Small intestine (tissue), 7 donors: Measurements from ENCODE around the gene CTPS1. TPM values are rescaled to one million over a fixed set of nuclear protein-coding genes. Genes with fewer than 3 reads are reported as not detected.

ENCODE experiments used
- DNase-seq, 2 donors: peaks; one replicate each; pipeline versions ENCODE4 v3.0.0 to v3.0.0-alpha.2; 2013
- FAIRE-seq: peaks from 2 replicates; lab custom pipeline; 2012; peaks lifted over from hg19 to GRCh38; lab: Jason Lieb, UNC
- H3K27ac ChIP-seq, 3 donors: one replicate each; pipeline ENCODE4 v1.5.1; 2013; ENCODE audit warnings: low read length in 2 of 3, mild to moderate bottlenecking in 2 of 3, control low read depth in 1 of 3, inconsistent platforms in 1 of 3, low read depth in 1 of 3, moderate library complexity in 1 of 3
- H3K27me3 ChIP-seq, 3 donors: one replicate each; pipeline ENCODE4 v1.6.1; 2013; ENCODE audit warnings: low read length in 3 of 3, inconsistent platforms in 1 of 3; ENCODE audit not compliant: control insufficient read depth in 3 of 3, insufficient read depth in 3 of 3
- H3K36me3 ChIP-seq, 3 donors: one replicate each; pipeline ENCODE4 v1.6.1; 2013; ENCODE audit warnings: low read length in 3 of 3, inconsistent platforms in 1 of 3, low read depth in 1 of 3, mild to moderate bottlenecking in 1 of 3, moderate library complexity in 1 of 3; ENCODE audit not compliant: control insufficient read depth in 3 of 3, insufficient read depth in 2 of 3
- H3K4me1 ChIP-seq, 3 donors: one replicate each; pipeline ENCODE4 v1.6.1; 2013; ENCODE audit warnings: low read length in 2 of 3, inconsistent platforms in 1 of 3, low read depth in 1 of 3, mild to moderate bottlenecking in 1 of 3, moderate library complexity in 1 of 3; ENCODE audit not compliant: control insufficient read depth in 3 of 3, insufficient read depth in 2 of 3
- H3K4me3 ChIP-seq, 3 donors: one replicate each; pipeline ENCODE4 v1.5.1; 2013; ENCODE audit warnings: low read length in 3 of 3, control low read depth in 1 of 3, inconsistent platforms in 1 of 3, low read depth in 1 of 3, mild to moderate bottlenecking in 1 of 3, moderate library complexity in 1 of 3
- H3K9me3 ChIP-seq, 2 donors: one replicate each; pipeline ENCODE4 v1.6.1; 2013; ENCODE audit warnings: low read depth in 1 of 2, low read length in 1 of 2; ENCODE audit not compliant: control insufficient read depth in 2 of 2, insufficient read depth in 1 of 2
- WGBS, 3 donors: extraction: QIAGEN DNeasy Blood & Tissue Kit; methylation state at CpG; one replicate each; pipeline ENCODE4 v1.1.7; 2013; 5-methylcytosine and 5-hydroxymethylcytosine counted together
- polyA plus RNA-seq, 4 donors: library from polyadenylated mRNA; stranded (reverse) in 3 of 4; unstranded in 1 of 4; fragments of 200-250 nt in 3 of 4; fragments of 120-200 nt in 1 of 4; gene quantifications; one replicate each; pipeline versions ENCODE4 v1.2.1 to v1.2.3, GENCODE V29; 2013
- donor health status: healthy with polysubstance abuse.
- donor health status: control.
- donor health status: control.
- donor health status: Bipolar disorder and iron deficiency.
- donor health status: healthy.

Gene CTPS1
- polyA plus RNA-seq, 4 donors, result 3.8 to 24.8 (median 11.0) TPM

DNA sequence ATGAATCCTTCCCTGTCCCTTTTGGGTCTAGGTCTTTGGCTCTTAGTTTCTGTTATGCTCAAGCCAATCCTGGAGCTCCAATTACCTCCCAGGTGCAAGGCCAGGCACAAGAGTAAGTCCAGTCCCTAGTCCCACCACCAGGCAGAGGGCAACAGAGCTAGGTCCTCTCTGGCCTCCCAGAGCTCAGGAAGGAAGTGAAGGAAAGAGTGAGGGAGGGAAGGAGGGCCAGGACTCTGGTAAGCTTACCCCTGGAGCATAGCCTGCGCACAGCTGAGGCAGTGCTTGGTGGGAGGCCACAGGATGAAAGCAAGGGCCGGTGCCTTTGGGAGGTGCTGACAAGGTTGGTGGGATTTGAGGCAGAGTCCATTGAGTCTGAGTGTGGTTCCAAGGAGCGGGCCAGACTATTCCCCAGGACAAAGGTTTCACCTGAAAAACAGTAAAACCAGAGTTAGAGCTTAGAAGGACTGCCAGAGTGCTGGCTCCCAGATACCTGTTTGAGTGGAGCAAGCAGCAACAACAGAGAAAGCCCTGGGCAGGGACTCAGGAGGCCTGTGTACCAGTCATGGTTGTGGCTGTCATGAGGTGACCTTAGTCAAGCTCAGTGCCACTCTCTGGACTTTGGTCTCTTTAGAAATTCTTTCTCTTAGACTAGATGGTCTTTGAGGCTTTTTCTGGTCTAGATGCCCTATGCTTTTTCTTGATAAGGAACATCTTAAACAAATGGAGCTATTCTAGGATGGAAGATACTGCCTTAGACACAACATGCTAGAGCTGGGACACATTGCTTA, 57.8 kb downstream of the CTPS1 start:
- H3K9me3 ChIP-seq, result no peaks in the 10 kb centered on the region
- H3K4me3 ChIP-seq, result no peak overlapping the region
- H3K27me3 ChIP-seq, result no peaks in the 10 kb centered on the region
- WGBS, 3 donors, result 97 to 98% (median 98%) methylated on average over 3 of the region's 3 CpGs
- DNase-seq (no peak), FAIRE-seq (no peak)
- no peaks in the 10 kb centered on the region for H3K4me1 ChIP-seq
- peaks cover 3 to 44% (median 19%) of the 10 kb centered on the region in 3 donors for H3K36me3 ChIP-seq
- no peak overlapping the region for H3K27ac ChIP-seq

DNA sequence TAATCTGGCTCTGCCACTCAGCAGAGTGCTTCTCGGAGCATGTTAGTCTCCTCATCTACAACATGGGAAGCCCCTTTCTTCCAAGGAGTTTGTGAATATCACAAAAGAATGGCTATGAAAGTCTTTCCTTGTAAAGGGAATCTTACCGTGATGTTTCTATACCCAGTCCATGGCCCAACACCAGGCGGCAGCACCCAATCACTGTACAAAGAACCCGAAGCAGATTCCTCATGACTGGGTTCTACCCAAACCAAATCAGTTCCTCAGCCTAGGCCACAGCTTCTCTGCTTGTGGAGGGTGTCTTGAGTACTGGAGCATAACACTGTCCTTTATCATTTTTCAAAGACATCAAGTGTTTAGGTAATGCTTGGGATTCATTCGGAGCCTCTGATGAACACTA, 58.6 kb downstream of the CTPS1 start:
- H3K9me3 ChIP-seq, result no peaks in the 10 kb centered on the region
- H3K27ac ChIP-seq, result no peak overlapping the region
- no peaks in the 10 kb centered on the region for H3K4me1 ChIP-seq
- WGBS, 3 donors, result 94 to 96% (median 94%) methylated on average over 5 of the region's 5 CpGs
- DNase-seq (no peak), FAIRE-seq (no peak)
- no peaks in the 10 kb centered on the region for H3K27me3 ChIP-seq
- no peak overlapping the region for H3K4me3 ChIP-seq
- peaks cover 3 to 38% (median 17%) of the 10 kb centered on the region in 3 donors for H3K36me3 ChIP-seq

GRCh38 chr1:41041614-41042270, 62.2 kb downstream of the CTPS1 start:
- Histone ChIP-seq H3K36me3 (peaks cover 8 to 37% (median 8%) of the 10 kb centered on the region in 3 donors), H3K9me3 (no peaks in the 10 kb centered on the region), H3K4me1 (peaks cover 0 to 20% (median 9%) of the 10 kb centered on the region in 3 donors), H3K4me3 (no peak overlapping the region), H3K27ac (no peak overlapping the region), H3K27me3 (no peaks in the 10 kb centered on the region)
- DNase-seq, result no peak
- no peak for FAIRE-seq
- WGBS, 3 donors, result 96 to 99% (median 98%) methylated on average over 3 of the region's 3 CpGs

GRCh38 chr1:41044187-41044586, 64.7 kb downstream of the CTPS1 start:
- peak overlapping the region; percentile 5 to 73 (median 44) for H3K27ac ChIP-seq
- H3K4me1 ChIP-seq, result peaks cover 0 to 23% (median 11%) of the 10 kb centered on the region in 3 donors
- DNase-seq (peak; percentile 64 to 91), FAIRE-seq (no peak)
- H3K36me3 ChIP-seq, result peaks cover 4 to 38% (median 6%) of the 10 kb centered on the region in 3 donors
- 10 to 52% (median 33%) methylated on average over 2 of the region's 2 CpGs for WGBS, 3 donors
- H3K4me3 ChIP-seq, result no peak overlapping the region
- H3K9me3 ChIP-seq, result no peaks in the 10 kb centered on the region
- H3K27me3 ChIP-seq, result no peaks in the 10 kb centered on the region

DNA sequence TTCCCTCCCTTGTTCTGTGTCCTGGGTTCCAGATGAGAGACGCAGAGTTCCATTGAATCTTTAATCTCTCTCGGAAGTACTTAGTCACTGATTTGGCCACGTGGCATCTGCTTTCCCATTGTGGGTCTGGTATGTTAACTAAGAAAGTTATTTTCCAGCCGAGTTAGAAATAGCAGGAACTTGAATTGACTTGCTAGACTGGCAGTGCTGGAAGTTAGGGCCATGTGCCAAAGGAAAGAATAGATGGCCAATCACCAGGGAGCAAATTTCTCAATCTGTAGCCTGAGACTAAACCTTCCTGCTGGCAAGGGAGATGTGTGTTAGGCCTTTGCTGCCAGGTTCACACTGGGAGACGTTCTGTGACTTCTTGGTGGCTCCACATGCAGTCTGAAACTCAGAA, 66.2 kb downstream of the CTPS1 start:
- Histone ChIP-seq H3K4me3 (no peak overlapping the region), H3K36me3 (peaks cover 2 to 32% (median 4%) of the 10 kb centered on the region in 3 donors), H3K9me3 (no peaks in the 10 kb centered on the region), H3K27me3 (no peaks in the 10 kb centered on the region), H3K4me1 (peaks cover 0 to 23% (median 13%) of the 10 kb centered on the region in 3 donors), H3K27ac (peak overlapping the region in 1 of 3 donors; percentile 60)
- FAIRE-seq, result no peak
- DNase-seq, result peak in 1 of 2 donors; percentile 61
- 21 to 48% (median 38%) methylated on average over 5 of the region's 5 CpGs for WGBS, 3 donors

GRCh38 chr1:41046347-41046775, 66.9 kb downstream of the CTPS1 start:
- Histone ChIP-seq H3K4me3 (no peak overlapping the region), H3K9me3 (no peaks in the 10 kb centered on the region), H3K4me1 (peaks cover 0 to 23% (median 13%) of the 10 kb centered on the region in 3 donors), H3K36me3 (peaks cover 0 to 31% (median 4%) of the 10 kb centered on the region in 3 donors), H3K27ac (peak overlapping the region in 1 of 3 donors; percentile 60), H3K27me3 (no peaks in the 10 kb centered on the region)
- peak; percentile 30 to 34 for DNase-seq
- FAIRE-seq, result no peak
- WGBS, 3 donors, result 35 to 67% (median 59%) methylated on average over 10 of the region's 10 CpGs

DNA sequence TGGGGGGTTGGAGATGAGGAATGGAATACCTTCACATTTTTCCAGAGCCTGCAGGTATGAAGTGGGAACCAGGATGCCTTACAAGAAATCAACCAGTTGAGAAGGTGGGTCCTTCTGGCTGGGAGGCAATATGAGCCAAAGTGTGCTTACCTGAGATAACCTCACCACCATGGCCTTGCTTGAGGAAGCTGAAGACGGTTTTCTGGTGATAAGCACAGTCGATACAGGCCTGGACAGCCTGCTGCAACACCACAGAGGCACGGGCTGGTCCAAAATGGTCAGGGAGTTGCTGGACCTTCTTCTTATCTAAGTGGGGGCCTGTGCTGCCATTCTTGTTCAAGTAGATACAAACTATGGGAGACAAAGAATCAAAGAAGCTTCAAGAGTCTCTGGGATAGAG, 69.0 kb downstream of the CTPS1 start:
- H3K4me3 ChIP-seq, result no peak overlapping the region
- no peaks in the 10 kb centered on the region for H3K27me3 ChIP-seq
- peaks cover 0 to 30% (median 4%) of the 10 kb centered on the region in 3 donors for H3K36me3 ChIP-seq
- WGBS, 3 donors, result 63 to 91% (median 85%) methylated on average over 3 of the region's 3 CpGs
- DNase-seq (no peak), FAIRE-seq (no peak)
- H3K9me3 ChIP-seq, result no peaks in the 10 kb centered on the region
- H3K27ac ChIP-seq, result no peak overlapping the region
- H3K4me1 ChIP-seq, result peaks cover 0 to 23% (median 13%) of the 10 kb centered on the region in 3 donors

- Histone ChIP-seq H3K9me3 (no peaks in the 10 kb centered on the region), H3K27me3 (no peaks in the 10 kb centered on the region), H3K4me3 (no peak overlapping the region), H3K4me1 (peaks cover 0 to 9% (median 6%) of the 10 kb centered on the region in 3 donors), H3K36me3 (peaks cover 0 to 30% (median 4%) of the 10 kb centered on the region in 3 donors), H3K27ac (no peak overlapping the region)
- WGBS, 3 donors, result 76 to 95% (median 92%) methylated on average over 1 of the region's 1 CpG
- FAIRE-seq (no peak), DNase-seq (no peak)
Measured at GRCh38 chr1:41051022-41051421, 71.5 kb downstream of the CTPS1 start.
